ENCODE data around the gene MAT2A. TPM values are rescaled to one million over a fixed set of nuclear protein-coding genes. Genes with fewer than 3 reads are reported as not detected.

Gene MAT2A
- total and polyA plus RNA-seq, 2 of the 8 experiments (the other 6 are each of a cell fraction or from before 2014, with no cell fraction given), result 255 to 307 TPM

- no peak overlapping the region for H3K4me2 ChIP-seq (ENCODE audit: insufficient read depth in 1 of 2, low read depth in 2 of 2, low read length in 2 of 2)
- 86% methylated on average over 17 of the region's 18 CpGs; no CpG with 5 or more reads in 1 of the 2 experiments for WGBS, 2 experiments (ENCODE audit: extremely low coverage in 1 of 2, insufficient coverage in 1 of 2, insufficient read length in 1 of 2, insufficient replicate concordance in 2 of 2, low coverage in 1 of 2, low lambda C conversion rate in 2 of 2, missing lambda C conversion rate in 1 of 2)
These were observed 34.9 kb upstream of the MAT2A start for GRCh38 chr2:85503851-85504777.

More at GRCh38 chr2:85503851-85504777, 34.9 kb upstream of the MAT2A start:
- H3K23ac ChIP-seq (ENCODE audit: insufficient read length), result no peak overlapping the region
- H2BK120ac ChIP-seq (replicated peaks; ENCODE audit: low read depth, low read length), result no peak overlapping the region
- DNase-seq (ENCODE audit: low read depth in 1 of 2, low spot score in 2 of 2), result no peak
- H2AK5ac ChIP-seq (ENCODE audit: low read depth, low read length), result no peak overlapping the region
- H3K4me1 ChIP-seq (replicated peaks in 1 of 4; ENCODE audit: control insufficient read depth in 3 of 4, insufficient read depth in 4 of 4, low read length in 3 of 4), result no peaks in the 10 kb centered on the region; a peak in 2 of 7 replicates
- H4K8ac ChIP-seq (ENCODE audit: extremely low read depth, insufficient read depth, low read length), result no peak overlapping the region
- TF ChIP-seq EGR1 (IDR thresholded peaks at IDR 0.05; ENCODE audit: borderline replicate concordance, low read depth, low read length), result no peak
- no peak for TF ChIP-seq POLR2A (IDR thresholded peaks at IDR 0.05; ENCODE audit: control extremely low read depth in 1 of 2, low read depth in 2 of 2, low read length in 2 of 2)
- H3K27me3 ChIP-seq (replicated peaks in 1 of 4; ENCODE audit: control insufficient read depth in 3 of 4, extremely low read depth in 1 of 4, insufficient read depth in 3 of 4, low read length in 3 of 4), result no peaks in the 10 kb centered on the region
- H3K36me3 ChIP-seq (ENCODE audit: control insufficient read depth in 2 of 4, insufficient read depth in 4 of 4, low read length in 3 of 4), result no peaks in the 10 kb centered on the region
- no peaks in the 10 kb centered on the region for H3K9me3 ChIP-seq (ENCODE audit: insufficient read depth in 2 of 2, low read depth in 1 of 2, low read length in 1 of 2)
- H3K14ac ChIP-seq (ENCODE audit: insufficient read length), result no peak overlapping the region
- H3K4ac ChIP-seq (replicated peaks; ENCODE audit: insufficient read length, low read depth, low read length), result no peak overlapping the region
- no peaks in the 10 kb centered on the region for H3K79me2 ChIP-seq (ENCODE audit: control insufficient read depth in 1 of 2, insufficient read depth in 2 of 2, low read length in 2 of 2)
- H4K91ac ChIP-seq (replicated peaks; ENCODE audit: insufficient read length, low read length), result no peak overlapping the region
- no peak overlapping the region for H3K18ac ChIP-seq (ENCODE audit: extremely low read depth, low read length)
- POLR2A ChIA-PET (ENCODE audit: partially characterized antibody), result interaction anchor here (0.5 to 3.0 kb wide), 7 partner anchors 9 to 85 kb away, joined by 3 to 11 read pairs (median 4); partner anchors contain the start of gene MAT2A
- H2BK5ac ChIP-seq (ENCODE audit: low read depth, low read length), result no peak overlapping the region; the same call in 1 of the 2 replicates
- no peak overlapping the region for H3K27ac ChIP-seq (ENCODE audit: low read depth, low read length)
- no peak overlapping the region for H2AFZ ChIP-seq (ENCODE audit: low read length)
- H3K9ac ChIP-seq (replicated peaks in 1 of 4; ENCODE audit: extremely low read depth in 1 of 4, low read depth in 3 of 4, low read length in 3 of 4), result no peak overlapping the region
- no peaks in the 10 kb centered on the region for H3K23me2 ChIP-seq (ENCODE audit: low read depth, low read length)
- H2BK15ac ChIP-seq (ENCODE audit: low read length), result no peak overlapping the region
- H2BK20ac ChIP-seq (ENCODE audit: low read length), result no peak overlapping the region
- CTCF ChIA-PET (ENCODE audit: partially characterized antibody), result interaction anchor here (1.0 to 3.2 kb wide), 7 partner anchors 14 to 91 kb away, joined by 3 to 15 read pairs (median 3); partner anchors contain the start of gene MAT2A
- no peak overlapping the region for H4K5ac ChIP-seq (ENCODE audit: insufficient read length, low read depth, low read length)
- no peak overlapping the region for H2BK12ac ChIP-seq (ENCODE audit: low read depth, low read length)
- no peaks in the 10 kb centered on the region for H3K79me1 ChIP-seq (ENCODE audit: low read depth, low read length)
- no peak for FAIRE-seq
- H3K4me3 ChIP-seq (ENCODE audit: extremely low read depth in 1 of 4, insufficient read depth in 2 of 4, low read depth in 3 of 4, low read length in 4 of 4), result no peak overlapping the region
- no peaks in the 10 kb centered on the region for H4K20me1 ChIP-seq (replicated peaks in 1 of 2; ENCODE audit: control insufficient read depth in 1 of 2, insufficient read depth in 2 of 2, low read length in 2 of 2)
- H3K56ac ChIP-seq (replicated peaks; ENCODE audit: insufficient read length, low read depth, low read length), result no peak overlapping the region

Measured in H1 (cell line).